GM23338 (cell line): ENCODE measurements around the gene KIF22.

Source experiments
- CTCF ChIP-seq, 2 experiments: fragments of 200-600 bp in 1 of 2; sonication (generic) in 1 of 2; conservative IDR thresholded peaks; 2 replicates each; pipeline versions ENCODE4 v1.5.1 to v1.6.1; 2016 to 2017; ENCODE audit warnings: antibody characterized with exemption in 2 of 2, low read depth in 2 of 2, mild to moderate bottlenecking in 2 of 2, moderate library complexity in 1 of 2
- EZH2 ChIP-seq: fragments of 200-600 bp; sonication (generic); IDR thresholded peaks from one replicate; pipeline ENCODE4 v1.8.0; 2017; ENCODE audit warnings: antibody characterized with exemption, mild to moderate bottlenecking, low read depth; ENCODE audit not compliant: unreplicated experiment

- no peak for TF ChIP-seq CTCF (conservative IDR thresholded peaks at IDR 0.05; ENCODE audit: low read depth in 2 of 2)
- no peak for TF ChIP-seq EZH2
These were observed 25.2 kb upstream of the KIF22 start for GRCh38 chr16:29765167-29766032.
